A673 (cell line): ENCODE data around the gene ITPKB.

Experiments used
- EZH2 ChIP-seq: fragments of 200-600 bp; sonication (generic); IDR thresholded peaks from 2 replicates; pipeline ENCODE4 v1.6.1; 2017; ENCODE audit warnings: borderline replicate concordance, low read depth, mild to moderate bottlenecking, mixed read lengths, antibody characterized with exemption, low read length; ENCODE audit not compliant: poor library complexity, severe bottlenecking
- TF ChIP-seq, protein P1 (sequence below): fragments of 300-800, 200-600 bp; sonication (generic); conservative IDR thresholded peaks from 2 replicates; pipeline ENCODE4 v1.5.1; 2017; ENCODE audit warnings: low read depth, mild to moderate bottlenecking, antibody characterized with exemption, low read length, moderate library complexity, mixed read lengths

DNA sequence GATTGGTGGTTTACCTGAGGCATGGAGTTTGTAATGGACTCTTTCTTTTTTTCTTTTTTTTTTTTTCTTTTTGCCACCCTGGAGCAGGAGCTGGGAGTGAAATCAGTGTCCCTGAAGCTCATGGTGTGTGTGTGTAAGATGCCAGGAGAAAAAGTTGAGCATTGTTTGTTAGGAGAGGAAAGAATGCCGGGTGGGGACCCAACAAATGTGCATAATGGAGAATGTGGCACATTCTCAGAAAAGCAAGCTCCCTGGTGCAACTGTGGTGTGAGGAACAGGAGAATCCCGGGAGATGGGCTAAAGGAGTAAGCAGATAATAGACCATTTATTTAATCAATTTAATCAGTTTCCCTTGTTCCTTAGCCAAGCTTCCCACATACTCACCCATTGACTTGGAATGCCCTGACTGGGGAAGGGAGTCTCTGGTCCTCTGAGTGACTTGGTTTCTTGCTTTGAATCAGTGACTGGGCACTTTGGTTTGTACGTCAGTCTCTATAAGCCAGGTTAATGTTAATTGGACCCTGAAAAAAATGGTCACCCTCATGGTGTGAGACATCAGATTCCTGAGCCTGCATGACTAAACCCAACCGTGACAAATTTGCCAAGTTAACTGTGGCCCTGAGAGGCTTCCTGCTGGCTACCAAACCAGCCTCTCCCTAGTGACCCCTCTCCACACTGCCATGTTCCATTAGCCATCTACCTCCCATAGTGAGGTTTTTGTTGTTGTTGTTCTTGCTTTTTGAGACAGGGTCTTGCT, 43.9 kb upstream of the ITPKB start:
- TF ChIP-seq, protein P1, sequence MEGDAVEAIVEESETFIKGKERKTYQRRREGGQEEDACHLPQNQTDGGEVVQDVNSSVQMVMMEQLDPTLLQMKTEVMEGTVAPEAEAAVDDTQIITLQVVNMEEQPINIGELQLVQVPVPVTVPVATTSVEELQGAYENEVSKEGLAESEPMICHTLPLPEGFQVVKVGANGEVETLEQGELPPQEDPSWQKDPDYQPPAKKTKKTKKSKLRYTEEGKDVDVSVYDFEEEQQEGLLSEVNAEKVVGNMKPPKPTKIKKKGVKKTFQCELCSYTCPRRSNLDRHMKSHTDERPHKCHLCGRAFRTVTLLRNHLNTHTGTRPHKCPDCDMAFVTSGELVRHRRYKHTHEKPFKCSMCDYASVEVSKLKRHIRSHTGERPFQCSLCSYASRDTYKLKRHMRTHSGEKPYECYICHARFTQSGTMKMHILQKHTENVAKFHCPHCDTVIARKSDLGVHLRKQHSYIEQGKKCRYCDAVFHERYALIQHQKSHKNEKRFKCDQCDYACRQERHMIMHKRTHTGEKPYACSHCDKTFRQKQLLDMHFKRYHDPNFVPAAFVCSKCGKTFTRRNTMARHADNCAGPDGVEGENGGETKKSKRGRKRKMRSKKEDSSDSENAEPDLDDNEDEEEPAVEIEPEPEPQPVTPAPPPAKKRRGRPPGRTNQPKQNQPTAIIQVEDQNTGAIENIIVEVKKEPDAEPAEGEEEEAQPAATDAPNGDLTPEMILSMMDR = no peak
- no peak for TF ChIP-seq EZH2
